ENCODE measurements around the gene ANKRD65. TPM values are rescaled to one million over a fixed set of nuclear protein-coding genes. Genes with fewer than 3 reads are reported as not detected.
A peak's percentile ranks its signal among the peaks of the same experiment; 100 is the strongest.
"Not testable (repeated sequence)": the region's sequence is repeated elsewhere in the genome, so short reads cannot be mapped to it uniquely, and the experiment has no call there.

The ANKRD65 gene
- 10 to 100 TPM; 10.4 to 14.7 TPM for total RNA-seq
- polyA plus RNA-seq (ENCODE audit: insufficient read depth, low read depth, low replicate concordance): 10.0 TPM
- long read RNA-seq, donor 1, partial matches to known transcripts: 5 of 5 reads
- long read RNA-seq, donor 1, other reads (novel, unspliced or antisense): 0 of 5 reads
- long read RNA-seq, donor 2: 0 reads

- intact Hi-C loops (cut with DNase I; ENCODE audit: low total_unique reads): no loop called here
- H3K27me3 ChIP-seq: no peaks in the 10 kb centered on the region
- peak within 1 kb of the TSS; percentile 24 to 39 for H3K4me3 ChIP-seq
- DNase-seq: no peak
- peaks cover 24% of the 10 kb centered on the region for H3K4me1 ChIP-seq
- 59 to 80% methylated on average over 6 to 18 of the region's 18 CpGs for WGBS, 2 donors
- peak within 1 kb of the TSS; percentile 53 to 79 for H3K27ac ChIP-seq
- TF ChIP-seq CTCF (IDR thresholded peaks at IDR 0.05) (no peak), POLR2A (IDR thresholded peaks at IDR 0.05) (no peak)
- no peaks in the 10 kb centered on the region for H3K36me3 ChIP-seq (ENCODE audit: low read depth, missing control alignments)
- H3K9me3 ChIP-seq: no peaks in the 10 kb centered on the region
These were observed at the start of gene ANKRD65 for GRCh38 chr1:1421147-1421906. ANKRD65 (minus strand) TSS chr1:1421276; CDS start chr1:1421005, 271 bp downstream.

- H3K9me3 ChIP-seq; H3K4me3 ChIP-seq; H3K4me1 ChIP-seq; H3K27me3 ChIP-seq; DNase-seq; H3K27ac ChIP-seq; H3K36me3 ChIP-seq (ENCODE audit: low read depth, missing control alignments); intact Hi-C loops (cut with DNase I; ENCODE audit: low total_unique reads): not testable (repeated sequence)
- WGBS, 2 donors: 75 to 78% methylated on average over 4 to 44 of the region's 44 CpGs
These were observed 47.3 kb upstream of the ANKRD65 start for GRCh38 chr1:1468196-1468985.

GRCh38 chr1:1463312-1463711, 42.2 kb upstream of the ANKRD65 start:
- Histone ChIP-seq H3K9me3 (no peaks in the 10 kb centered on the region), H3K36me3 (ENCODE audit: low read depth, missing control alignments) (no peaks in the 10 kb centered on the region), H3K27ac (no peak overlapping the region), H3K4me1 (peaks cover 3% of the 10 kb centered on the region), H3K4me3 (no peak overlapping the region), H3K27me3 (no peaks in the 10 kb centered on the region)
- DNase-seq: no peak
- WGBS, 2 donors: 92% methylated on average over 7 of the region's 7 CpGs
- TF ChIP-seq POLR2A (IDR thresholded peaks at IDR 0.05): no peak
- intact Hi-C loops (cut with DNase I; ENCODE audit: low total_unique reads): no loop called here

- H3K4me1 ChIP-seq: peaks cover 3% of the 10 kb centered on the region
- H3K27ac ChIP-seq: no peak overlapping the region
- H3K36me3 ChIP-seq (ENCODE audit: low read depth, missing control alignments): no peaks in the 10 kb centered on the region
- no peak overlapping the region for H3K4me3 ChIP-seq
- H3K27me3 ChIP-seq: no peaks in the 10 kb centered on the region
- H3K9me3 ChIP-seq: no peaks in the 10 kb centered on the region
- DNase-seq: no peak
- 54 to 73% methylated on average over 8 to 26 of the region's 26 CpGs for WGBS, 2 donors
- intact Hi-C loops (cut with DNase I; ENCODE audit: low total_unique reads): no loop called here
- no peak for TF ChIP-seq POLR2A (IDR thresholded peaks at IDR 0.05)
- TF ChIP-seq CTCF (IDR thresholded peaks at IDR 0.05): no peak
These were observed 41.4 kb upstream of the ANKRD65 start for GRCh38 chr1:1462318-1462966.

- intact Hi-C loops (cut with DNase I; ENCODE audit: low total_unique reads): no loop called here
- 71 to 73% methylated on average over 15 to 18 of the region's 18 CpGs for WGBS, 2 donors
- H3K27ac ChIP-seq: no peak overlapping the region
- no peaks in the 10 kb centered on the region for H3K36me3 ChIP-seq (ENCODE audit: low read depth, missing control alignments)
- peaks cover 3% of the 10 kb centered on the region for H3K4me1 ChIP-seq
- no peaks in the 10 kb centered on the region for H3K9me3 ChIP-seq
- no peak for DNase-seq
- H3K4me3 ChIP-seq: no peak overlapping the region
- H3K27me3 ChIP-seq: no peaks in the 10 kb centered on the region
- TF ChIP-seq CTCF (IDR thresholded peaks at IDR 0.05) (no peak), POLR2A (IDR thresholded peaks at IDR 0.05) (no peak)
These were observed 40.7 kb upstream of the ANKRD65 start for GRCh38 chr1:1461721-1462317.
